Tibial nerve (tissue), 3 donors: Measurements from ENCODE around the gene FUT8.

Experiments used
- CTCF ChIP-seq, 5 experiments: fragments of 200-600 bp in 3 of 5; fragments of 450-650 bp in 2 of 5; sonication (generic) in 3 of 5; IDR thresholded peaks; one replicate each; pipeline ENCODE4 v1.5.1; 2016 to 2019; ENCODE audit warnings: antibody characterized with exemption in 5 of 5, mild to moderate bottlenecking in 3 of 5, moderate library complexity in 2 of 5
- POLR2A ChIP-seq, 2 donors: fragments of 450-650 bp; IDR thresholded peaks; one replicate each; pipeline ENCODE4 v1.6.1; 2017; ENCODE audit warnings: antibody characterized with exemption in 2 of 2, mild to moderate bottlenecking in 2 of 2, moderate library complexity in 2 of 2

- TF ChIP-seq CTCF (IDR thresholded peaks at IDR 0.05), result no peak
- TF ChIP-seq POLR2A (IDR thresholded peaks at IDR 0.05), result no peak
Observed at GRCh38 chr14:65558363-65558762, 145.8 kb downstream of the FUT8 start.
